Inflammatory macrophage (primary cell): ENCODE results near the gene MTMR11.
"Not testable (repeated sequence)": the region's sequence is repeated elsewhere in the genome, so short reads cannot be mapped to it uniquely, and the experiment has no call there.

Experiments used
- DNase-seq, 2 donors: peaks; one replicate each; pipeline ENCODE4 v3.0.0-alpha.2; 2020 to 2022
- total RNA-seq, 18 experiments: gene quantifications; one replicate each; lab custom pipeline; 2026; ENCODE audit warnings: mixed read lengths in 6 of 18, inconsistent platforms in 2 of 18; lab: John Stamatoyannopoulos, UW

Gene MTMR11
- total RNA-seq = 0.89 to 6.2 (median 2.0) reads per million in 18 experiments

GRCh38 chr1:149936170-149936991, at the start of gene MTMR11:
Gene MTMR11, minus strand, starts transcription at chr1:149936879. Its CDS starts 232 bp downstream, at chr1:149936647.
- no peak for DNase-seq

- no peak for DNase-seq
These were observed 43.4 kb upstream of the MTMR11 start for GRCh38 chr1:149979972-149980540.

- DNase-seq = no peak
These were observed 42.7 kb upstream of the MTMR11 start for GRCh38 chr1:149979245-149979971.

GRCh38 chr1:149978547-149979023, 41.9 kb upstream of the MTMR11 start:
- DNase-seq = no peak

- no peak for DNase-seq
These were observed 40.7 kb upstream of the MTMR11 start for GRCh38 chr1:149977345-149977744.

- DNase-seq = no peak
These were observed 35.9 kb upstream of the MTMR11 start for GRCh38 chr1:149972547-149972946.

GRCh38 chr1:149967646-149968045, 31.0 kb upstream of the MTMR11 start:
- DNase-seq = peak; percentile 47 to 54

GRCh38 chr1:149967041-149967440, 30.4 kb upstream of the MTMR11 start:
- peak in 1 of 2 donors; percentile 38 for DNase-seq

- DNase-seq = no peak
These were observed 29.7 kb upstream of the MTMR11 start for GRCh38 chr1:149966405-149966804.

- DNase-seq = no peak
These were observed 28.8 kb upstream of the MTMR11 start for GRCh38 chr1:149965440-149965839.

- no peak for DNase-seq
These were observed 26.7 kb upstream of the MTMR11 start for GRCh38 chr1:149963358-149963757.

GRCh38 chr1:149962736-149963135, 26.1 kb upstream of the MTMR11 start:
- no peak for DNase-seq

GRCh38 chr1:149962039-149962647, 25.5 kb upstream of the MTMR11 start:
- DNase-seq = peak; percentile 84 to 93

GRCh38 chr1:149957548-149957947, 20.9 kb upstream of the MTMR11 start:
- not testable (repeated sequence) for DNase-seq

- no peak for DNase-seq
These were observed 13.2 kb upstream of the MTMR11 start for GRCh38 chr1:149949911-149950310.

GRCh38 chr1:149945206-149945605, 8.5 kb upstream of the MTMR11 start:
- DNase-seq = no peak

- no peak for DNase-seq
These were observed 6.2 kb upstream of the MTMR11 start for GRCh38 chr1:149942885-149943284.

- DNase-seq = no peak
These were observed 5.5 kb upstream of the MTMR11 start for GRCh38 chr1:149942207-149942606.

GRCh38 chr1:149940427-149940826, 3.7 kb upstream of the MTMR11 start:
- no peak for DNase-seq

- DNase-seq = not testable (repeated sequence)
These were observed 2.0 kb upstream of the MTMR11 start for GRCh38 chr1:149938668-149939003.

- no peak for DNase-seq
These were observed 1.1 kb upstream of the MTMR11 start for GRCh38 chr1:149937759-149938158.

- peak; percentile 36 to 46 for DNase-seq
These were observed 470 bp upstream of the MTMR11 start for GRCh38 chr1:149936992-149937705.
